Left hindlimb (tissue), 1 donor: Measurements from ENCODE around the gene UBTD1.
A peak's percentile ranks its signal among the peaks of the same experiment; 100 is the strongest.
"Not testable (repeated sequence)": the region's sequence is repeated elsewhere in the genome, so short reads cannot be mapped to it uniquely, and the experiment has no call there.

Experiments used
- DNase-seq: peaks from one replicate; pipeline ENCODE4 v3.0.0-alpha.2; 2018

Gene UBTD1

DNA sequence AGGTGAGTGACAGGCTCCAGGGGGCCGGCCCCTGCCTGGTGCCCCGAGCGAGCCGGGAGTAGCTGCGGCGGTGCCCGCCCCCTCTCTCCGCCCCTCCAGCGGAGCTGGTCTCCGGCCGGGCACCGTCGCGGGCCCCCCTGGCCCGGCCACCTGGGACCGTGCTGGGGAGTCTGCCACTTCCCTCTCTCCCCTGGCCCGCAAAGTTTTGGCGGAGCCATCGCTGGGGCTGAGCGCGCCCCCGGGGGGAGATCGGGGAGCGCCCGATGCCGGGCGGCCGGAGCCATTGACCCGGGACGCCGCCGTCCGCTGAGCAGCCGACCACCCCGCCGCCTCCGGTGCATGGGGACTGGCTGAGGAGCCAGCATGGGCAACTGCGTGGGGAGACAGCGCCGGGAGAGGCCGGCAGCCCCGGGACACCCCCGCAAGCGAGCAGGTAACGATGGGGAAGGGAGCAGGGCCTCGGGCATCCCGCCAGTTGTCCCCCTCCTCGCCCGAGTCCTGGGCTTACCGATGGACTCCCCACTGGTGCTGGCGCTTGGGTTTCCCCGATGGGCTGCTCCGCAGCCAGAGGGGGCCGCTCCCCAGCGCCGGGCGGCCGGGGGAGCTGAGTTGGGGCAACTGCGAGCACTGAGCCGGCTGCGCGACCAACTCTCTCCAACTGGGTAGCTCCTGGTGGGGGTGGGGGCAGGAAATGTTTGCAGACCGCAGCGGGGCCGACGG lies at the start of gene UBTD1:
UBTD1 (plus strand) TSS at position 84 of the 720 bp plus-strand sequence; CDS start at position 364, 280 bp downstream.
- DNase-seq: peak; percentile 77

- DNase-seq: no peak
These were observed 47.9 kb upstream of the UBTD1 start for GRCh38 chr10:97450828-97451227.

GRCh38 chr10:97451605-97452004 lies 47.1 kb upstream of the UBTD1 start:
- no peak for DNase-seq

- no peak for DNase-seq
These were observed 46.4 kb upstream of the UBTD1 start for GRCh38 chr10:97452352-97452751.

DNA sequence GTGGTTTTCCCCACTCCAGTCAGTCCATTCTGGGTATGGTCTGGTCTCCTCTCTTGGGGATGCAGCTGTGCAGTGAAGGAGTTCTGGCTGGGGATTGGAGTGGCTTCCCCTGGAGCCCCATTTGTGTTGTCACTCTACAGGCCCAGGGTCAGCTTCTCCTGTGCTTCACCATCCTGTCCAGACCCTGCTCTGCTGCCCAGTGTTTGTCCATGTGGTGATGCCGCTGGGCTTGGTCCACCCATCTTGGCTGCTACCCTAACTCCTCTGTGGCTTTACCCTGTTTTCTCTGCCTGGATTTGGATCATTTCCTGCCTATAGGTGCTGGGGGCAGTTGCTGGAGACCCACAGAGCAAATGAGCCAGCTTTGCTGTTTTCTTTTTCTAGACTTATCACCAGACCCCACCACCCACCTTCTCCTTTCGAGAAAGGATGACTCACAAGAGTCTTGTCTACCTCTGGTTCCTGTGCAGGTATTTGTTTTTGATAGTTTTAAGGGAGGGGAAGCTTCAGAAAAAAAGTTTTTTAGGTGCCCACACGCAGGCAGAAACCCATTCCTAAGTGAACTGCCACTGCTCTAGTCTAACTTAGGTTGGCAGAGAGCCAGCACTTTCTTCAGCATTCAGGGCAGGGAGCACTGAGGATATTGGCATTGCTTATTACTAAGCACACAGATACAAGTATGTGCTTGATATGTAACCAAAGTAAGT lies 44.2 kb upstream of the UBTD1 start:
- no peak for DNase-seq

DNA sequence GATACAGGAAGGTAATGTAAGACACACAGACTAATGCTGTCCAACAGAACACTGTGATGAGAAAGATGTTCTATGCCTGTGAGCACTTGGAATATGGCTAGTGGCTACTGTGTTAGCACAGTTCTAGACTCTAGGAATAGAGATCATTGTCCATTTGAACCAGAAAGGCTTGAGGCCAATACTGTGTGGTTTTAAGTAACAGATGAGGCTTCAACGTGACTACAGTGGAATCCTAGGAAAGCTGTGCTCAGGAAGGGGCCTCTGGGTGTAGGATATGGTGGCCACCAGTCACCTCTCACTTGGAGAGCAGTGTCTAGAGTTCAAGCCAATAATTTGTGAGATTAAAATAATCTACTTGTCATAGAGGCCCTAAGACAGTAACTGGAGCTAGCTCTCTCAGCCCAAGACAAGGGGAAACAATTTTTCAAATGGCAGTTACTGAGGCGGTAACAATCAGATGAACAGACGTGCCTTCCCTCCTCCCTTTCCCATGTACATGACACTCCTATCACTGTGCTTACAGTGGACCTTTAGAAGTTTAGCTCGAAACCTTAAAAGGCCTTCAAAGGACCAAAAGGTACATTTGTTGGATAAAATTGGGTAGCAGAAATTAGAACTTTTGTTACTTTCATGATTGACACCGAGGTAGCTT lies 42.6 kb upstream of the UBTD1 start:
- no peak for DNase-seq

GRCh38 chr10:97456686-97457065 lies 42.0 kb upstream of the UBTD1 start:
- DNase-seq: no peak

DNA sequence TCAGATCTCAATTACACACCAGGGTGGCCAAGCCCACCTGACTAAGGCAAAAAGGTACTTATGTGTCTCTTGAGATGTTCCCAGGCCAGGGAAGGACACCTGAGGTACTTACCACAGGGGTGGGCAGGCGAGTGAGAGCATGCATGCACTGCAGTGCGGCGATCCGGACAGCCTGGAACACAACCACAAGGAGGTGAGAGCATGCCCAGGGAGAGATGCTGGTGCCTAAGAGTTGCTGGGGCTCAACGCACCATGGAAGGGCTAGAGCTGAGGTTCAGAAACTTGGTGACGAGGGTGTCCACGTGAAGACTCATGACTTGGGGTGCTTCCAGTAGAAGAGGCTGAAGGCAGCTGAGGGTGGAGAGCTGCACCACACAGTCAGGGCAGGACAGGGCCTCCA lies 39.6 kb upstream of the UBTD1 start:
- DNase-seq: no peak

GRCh38 chr10:97459933-97460332 lies 38.8 kb upstream of the UBTD1 start:
- no peak for DNase-seq

- no peak for DNase-seq
These were observed 36.4 kb upstream of the UBTD1 start for GRCh38 chr10:97462309-97462708.

DNA sequence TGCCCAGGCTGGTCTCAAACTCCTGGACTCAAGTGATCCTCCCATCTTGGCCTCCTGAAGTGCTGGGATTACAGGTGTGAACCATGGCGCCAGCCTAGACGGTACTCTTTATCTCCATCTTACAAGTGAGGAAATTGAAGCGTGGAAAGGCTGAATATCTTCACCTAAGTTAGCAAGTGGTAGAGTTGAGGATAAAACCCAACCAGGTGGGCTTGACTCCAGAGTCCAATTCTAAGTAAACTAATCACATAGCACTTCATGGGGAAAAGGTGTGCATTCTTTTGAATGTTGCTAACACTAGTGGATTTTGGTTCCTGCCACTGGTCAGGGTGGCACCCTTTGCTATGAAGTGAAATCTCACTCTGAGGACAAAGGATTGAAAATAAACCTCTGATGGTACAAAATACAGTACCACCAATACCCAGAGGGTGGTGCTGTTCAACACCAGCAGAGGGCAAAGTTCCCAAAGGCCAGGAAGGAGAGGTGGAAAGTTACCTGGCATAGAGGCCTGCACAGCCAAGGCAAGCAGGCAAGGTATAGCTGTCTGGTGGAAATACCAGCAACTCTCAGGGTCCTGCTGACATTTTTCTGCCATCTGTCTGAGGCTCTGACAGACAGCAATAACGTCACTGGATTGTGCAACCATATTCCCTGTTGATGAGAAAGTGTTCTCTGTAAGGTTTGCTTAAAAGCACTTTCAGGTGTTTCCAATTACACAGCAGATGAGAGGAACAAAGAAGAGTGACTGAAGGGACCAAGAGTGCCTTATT lies 35.2 kb upstream of the UBTD1 start:
- DNase-seq: no peak

GRCh38 chr10:97464226-97464625 lies 34.5 kb upstream of the UBTD1 start:
- DNase-seq: no peak

DNA sequence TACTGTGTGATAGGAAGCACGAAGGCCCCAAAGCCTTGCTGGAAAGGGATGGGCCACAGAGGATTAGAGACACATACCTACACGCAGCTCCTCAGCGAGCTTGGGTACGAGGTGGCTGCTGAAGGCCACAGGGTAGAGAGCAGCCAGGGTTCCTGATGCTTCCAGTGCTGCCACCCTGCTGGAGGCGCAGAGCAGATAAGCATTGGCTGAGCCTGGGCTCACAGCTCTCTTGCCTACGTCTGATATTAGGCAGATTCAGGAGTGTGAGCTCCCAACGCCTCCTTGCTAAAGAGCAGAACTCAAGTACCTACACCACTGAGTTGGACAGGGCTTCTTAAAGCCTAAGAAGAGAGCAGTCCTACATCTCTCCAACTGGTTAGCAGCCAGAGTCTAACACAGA lies 32.7 kb upstream of the UBTD1 start:
- no peak for DNase-seq

DNA sequence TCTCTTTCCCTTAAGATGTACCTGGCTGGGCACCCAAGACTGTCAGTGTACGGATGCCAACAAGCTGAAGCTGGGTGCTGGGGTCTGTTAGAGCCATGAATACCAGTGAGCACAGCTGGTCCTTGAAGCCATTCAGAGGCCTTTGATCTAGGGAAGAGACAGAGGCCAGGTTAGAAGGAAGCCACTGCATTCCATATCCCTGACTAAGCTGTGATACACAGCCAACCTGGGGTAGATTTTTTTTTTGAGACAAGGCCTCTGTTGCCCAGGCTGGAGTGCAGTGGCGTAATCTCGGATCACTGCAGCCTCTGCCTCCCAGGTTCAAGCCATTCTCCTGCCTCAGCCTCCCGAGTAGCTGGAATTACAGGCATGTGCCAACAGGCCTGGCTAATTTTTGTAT lies 32.0 kb upstream of the UBTD1 start:
- no peak for DNase-seq

DNA sequence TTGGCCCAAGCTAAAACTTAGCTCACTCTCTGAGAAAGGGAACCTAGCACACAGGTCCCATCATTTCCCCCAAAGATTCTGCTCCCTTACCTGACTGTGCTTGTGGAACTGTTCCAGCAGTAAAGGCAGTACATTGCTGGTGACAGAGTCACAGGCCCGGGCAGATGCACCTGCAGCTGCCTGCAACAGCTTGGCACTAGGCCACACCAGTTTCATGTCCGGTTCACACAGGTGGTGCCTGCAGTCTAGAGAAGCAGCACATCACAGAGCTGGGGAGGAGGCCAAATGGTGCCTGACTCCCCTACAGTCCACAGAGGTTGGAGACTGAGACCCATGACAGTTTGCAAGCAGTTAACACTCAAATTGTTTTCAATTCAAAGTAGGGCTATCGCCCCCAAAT lies 30.6 kb upstream of the UBTD1 start:
- DNase-seq: no peak

GRCh38 chr10:97468781-97469180 lies 29.9 kb upstream of the UBTD1 start:
- not testable (repeated sequence) for DNase-seq

DNA sequence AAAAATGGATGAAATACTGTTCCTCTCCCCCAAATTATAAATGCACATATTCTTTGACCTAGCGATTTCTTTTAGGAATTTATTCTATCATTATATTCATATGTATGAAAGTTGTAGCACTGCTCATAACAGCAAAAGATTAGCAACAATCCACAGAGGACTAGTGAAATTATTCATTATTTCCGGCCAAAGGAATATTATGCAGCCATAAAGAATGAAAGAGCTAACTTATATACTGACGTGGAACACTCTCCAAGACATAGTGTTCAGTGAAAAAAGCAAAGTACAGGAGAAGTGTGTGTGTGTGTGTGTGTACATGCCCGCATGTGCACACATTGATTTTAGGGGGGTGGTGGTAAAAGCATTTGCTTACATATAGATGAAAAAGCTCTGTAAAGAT lies 23.8 kb upstream of the UBTD1 start:
- no peak for DNase-seq

- no peak for DNase-seq
These were observed 22.7 kb upstream of the UBTD1 start for GRCh38 chr10:97475936-97476594.

DNA sequence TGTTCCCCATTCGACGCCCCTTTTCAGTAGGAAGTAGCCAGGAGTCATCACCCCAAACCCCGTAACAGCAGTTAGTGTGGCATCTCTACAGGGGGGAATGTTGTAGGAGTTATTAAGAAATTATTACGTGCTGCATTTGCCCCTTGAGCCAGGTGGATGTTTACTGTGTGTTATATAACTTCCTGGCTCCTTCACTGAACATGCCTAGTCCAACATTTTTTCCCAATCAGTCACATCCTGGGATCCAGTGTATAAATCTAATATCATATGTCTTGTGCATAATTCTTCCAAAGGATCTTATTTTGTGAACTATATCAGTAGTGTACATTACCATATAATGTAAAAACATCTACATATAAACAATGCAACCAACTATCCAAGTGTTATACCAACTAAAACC lies 19.3 kb upstream of the UBTD1 start:
- not testable (repeated sequence) for DNase-seq

DNA sequence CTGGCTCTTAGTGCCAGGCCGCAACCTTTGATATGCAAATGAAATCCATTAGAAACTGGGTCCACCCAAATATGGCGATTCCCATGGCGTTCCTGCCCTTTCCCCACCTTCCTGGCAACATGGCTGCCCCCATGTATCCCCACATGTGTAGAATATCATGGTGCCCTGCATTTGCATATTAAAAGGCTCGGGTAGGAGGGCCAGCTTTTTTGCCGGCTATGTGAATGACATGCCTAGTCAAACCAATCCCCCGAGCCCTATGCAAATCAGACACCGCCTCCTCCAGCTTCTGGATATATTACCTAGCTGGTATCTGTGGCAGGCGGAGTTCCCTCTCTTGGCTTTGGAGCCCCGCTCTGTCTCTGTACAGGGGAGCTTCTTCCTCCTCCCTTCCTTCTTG lies 18.8 kb upstream of the UBTD1 start:
- no peak for DNase-seq

DNA sequence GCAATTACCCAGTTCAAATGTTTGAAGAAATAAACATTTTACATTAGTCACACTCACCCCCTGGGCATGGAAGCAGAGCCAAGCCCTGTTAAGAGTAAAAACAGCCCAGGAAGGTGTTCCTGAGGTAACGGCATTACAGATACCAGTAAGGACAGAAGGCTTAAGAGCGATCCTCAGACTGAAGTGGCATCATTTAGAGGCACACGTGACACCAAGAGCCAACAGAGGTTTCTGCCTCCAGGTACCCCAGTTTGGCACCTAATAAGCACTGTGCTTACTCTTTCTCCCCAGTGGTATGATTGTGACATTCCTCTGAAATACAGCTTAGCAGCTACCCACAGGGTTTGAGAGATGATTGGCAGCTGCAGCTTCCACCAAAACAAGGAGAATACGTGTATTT lies 17.7 kb upstream of the UBTD1 start:
- DNase-seq: no peak

- DNase-seq: no peak
These were observed 16.3 kb upstream of the UBTD1 start for GRCh38 chr10:97482381-97482780.

DNA sequence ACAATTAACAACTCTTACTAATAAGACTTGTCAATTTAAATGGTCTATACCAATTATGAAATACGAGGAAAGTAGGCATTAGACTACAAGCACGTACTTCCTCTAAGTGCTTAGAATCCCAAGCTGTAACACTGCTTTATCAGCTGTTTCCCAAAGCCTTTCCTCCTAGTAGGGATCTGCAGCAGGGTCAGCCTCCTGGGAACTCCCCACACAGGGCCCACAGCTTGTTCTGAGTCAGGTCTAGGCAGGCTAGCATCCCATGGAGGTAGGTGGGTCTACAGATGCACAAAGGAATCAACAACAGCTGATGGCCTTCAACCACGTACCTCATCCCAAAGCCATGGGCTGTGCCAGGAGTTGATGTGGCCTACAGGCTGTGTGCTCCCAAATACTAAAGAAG lies 15.2 kb upstream of the UBTD1 start:
- DNase-seq: no peak
